COLO829 (cell line): ENCODE results near the gene SEPTIN5.
A peak's percentile ranks its signal among the peaks of the same experiment; 100 is the strongest.
"Not testable (repeated sequence)": the region's sequence is repeated elsewhere in the genome, so short reads cannot be mapped to it uniquely, and the experiment has no call there.

Source experiments
- DNase-seq: peaks from one replicate; pipeline ENCODE4 v3.0.0; 2012; ENCODE audit warnings: low spot score

The SEPTIN5 gene

DNA sequence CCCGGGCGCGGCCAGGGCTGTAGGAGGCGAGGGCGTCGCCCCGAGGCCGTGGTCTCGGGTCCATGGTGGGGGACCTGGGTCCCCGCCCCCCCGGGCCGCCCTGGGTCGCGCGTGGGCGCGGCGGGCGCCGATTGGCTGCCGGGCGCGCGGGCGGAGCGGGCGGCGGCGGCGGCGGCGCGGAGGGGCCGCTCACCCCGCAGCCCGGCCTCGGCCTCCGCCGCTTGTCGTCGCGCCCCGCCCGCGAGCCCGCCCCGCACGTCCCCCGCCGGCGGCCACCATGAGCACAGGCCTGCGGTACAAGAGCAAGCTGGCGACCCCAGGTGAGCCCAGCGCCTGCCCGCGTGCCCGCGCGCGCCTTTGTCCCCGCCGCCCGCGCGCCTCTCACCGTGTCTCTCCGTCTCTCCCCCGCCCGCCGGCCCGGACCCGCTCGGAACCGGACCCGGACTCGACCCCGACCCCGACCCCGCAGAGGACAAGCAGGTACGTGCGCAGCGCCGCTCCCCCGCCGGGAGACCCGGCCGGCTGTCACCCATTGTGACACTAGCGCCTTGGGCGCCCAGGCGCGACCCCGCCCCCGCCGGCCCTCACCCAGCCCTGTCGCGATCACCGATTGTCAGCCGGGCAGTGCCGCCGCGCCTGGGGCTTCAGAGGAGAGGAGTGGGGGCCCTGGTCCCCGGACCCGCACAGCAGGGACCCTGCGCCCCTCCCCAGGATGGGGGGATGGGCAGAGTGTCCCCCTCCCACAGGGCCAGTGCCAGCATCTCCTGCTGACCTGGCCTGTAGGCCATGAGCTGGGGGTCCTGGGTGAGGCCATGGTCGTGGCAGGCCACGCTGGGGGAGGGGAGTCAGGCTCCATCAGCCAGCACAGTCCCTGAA lies at the start of gene SEPTIN5:
TSS of gene SEPTIN5 (plus strand) at position 192 of the 876 bp plus-strand sequence. CDS start at position 278, 86 bp downstream.
- no peak for DNase-seq

- no peak for DNase-seq
Measured at GRCh38 chr22:19664951-19665783, 49.1 kb upstream of the SEPTIN5 start.

- DNase-seq: no peak
Measured at GRCh38 chr22:19665784-19666672, 48.3 kb upstream of the SEPTIN5 start.

DNA sequence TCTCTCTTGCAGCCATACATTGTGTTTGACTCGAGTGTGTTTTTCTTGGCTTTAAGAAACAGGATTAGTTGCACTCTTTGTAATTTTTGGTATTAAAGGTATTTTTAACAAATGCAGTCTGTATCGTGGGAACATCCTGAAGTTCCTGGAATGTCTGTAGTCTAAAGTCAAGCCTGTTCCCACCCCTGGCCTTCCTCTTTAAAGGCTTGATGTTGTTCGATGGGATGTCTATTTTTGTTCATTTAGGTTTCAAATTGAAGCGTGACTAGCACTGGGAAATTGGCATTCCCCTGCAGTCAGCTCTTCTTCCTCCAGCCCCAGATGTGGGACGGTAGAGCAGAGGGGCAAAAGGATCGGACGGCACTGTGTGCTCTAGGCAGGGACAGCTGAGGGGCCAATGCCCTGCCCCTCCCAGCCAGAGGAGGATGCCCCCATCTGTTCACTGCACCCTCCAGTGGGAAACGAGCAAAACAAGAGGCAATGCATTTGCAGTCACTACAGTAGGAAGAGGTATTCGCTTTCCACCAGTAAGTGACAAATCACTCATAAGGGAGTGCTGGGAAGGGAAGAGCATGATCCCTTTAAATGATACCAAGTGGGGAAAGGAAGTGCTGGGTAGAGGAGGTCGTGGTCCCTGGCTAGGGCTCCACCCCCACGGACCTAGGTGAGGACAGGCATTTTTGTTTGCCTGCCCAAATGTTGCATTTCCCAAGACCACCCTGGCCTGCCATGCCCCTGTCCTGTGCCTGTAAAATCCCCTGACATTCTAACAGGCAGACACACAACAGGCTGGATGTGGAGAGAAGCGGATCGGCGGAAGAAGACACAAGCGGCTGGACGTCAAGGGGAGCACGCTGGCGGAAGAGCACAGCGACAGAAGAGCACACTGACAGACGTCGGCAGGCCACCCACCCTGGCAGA lies 47.4 kb upstream of the SEPTIN5 start:
- DNase-seq: no peak

DNA sequence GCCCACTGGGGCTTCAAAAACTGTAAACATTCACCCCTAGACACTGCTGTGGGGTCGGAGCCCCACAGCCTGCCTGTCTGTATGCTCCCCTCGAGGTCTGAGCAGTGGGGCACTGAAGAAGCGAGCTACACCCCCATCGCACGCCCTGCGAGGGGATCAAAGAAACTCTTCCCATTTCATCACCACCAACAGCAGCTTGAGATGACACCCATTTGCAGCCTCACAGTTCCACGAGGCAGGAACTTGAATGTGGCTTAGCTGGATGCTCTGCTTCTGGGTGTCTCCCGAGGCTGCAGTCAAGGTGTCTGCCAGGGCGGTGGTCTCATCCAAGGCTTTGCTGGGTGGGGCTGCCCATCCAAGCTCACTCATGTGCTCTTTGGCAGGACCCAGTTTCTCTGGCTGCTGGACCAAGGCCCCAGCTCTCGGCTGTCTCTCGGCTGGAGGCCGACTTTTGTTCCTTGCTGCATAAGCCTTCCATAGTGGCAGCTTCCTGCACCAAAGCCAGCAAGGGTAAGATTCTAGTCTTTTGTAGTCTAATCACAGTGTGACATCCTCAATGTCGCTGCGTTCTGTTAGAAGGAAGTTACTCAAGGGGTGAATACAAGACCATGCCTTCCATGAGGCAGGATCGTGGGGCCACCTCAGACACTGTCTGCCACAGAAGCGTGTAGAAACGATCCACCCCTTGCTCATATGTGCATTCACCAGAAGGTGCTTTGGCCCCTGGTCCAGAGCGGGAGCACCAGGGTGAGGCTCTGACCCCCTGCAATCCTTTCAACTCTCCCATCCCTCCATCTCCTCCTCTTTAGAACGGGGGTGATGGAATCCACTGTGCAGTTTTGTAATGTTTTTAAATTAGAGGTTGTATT lies 46.2 kb upstream of the SEPTIN5 start:
- DNase-seq: no peak

- no peak for DNase-seq
Measured at GRCh38 chr22:19668748-19669147, 45.6 kb upstream of the SEPTIN5 start.

GRCh38 chr22:19669570-19669969 lies 44.7 kb upstream of the SEPTIN5 start:
- DNase-seq: no peak

- no peak for DNase-seq
Measured at GRCh38 chr22:19671316-19671715, 43.0 kb upstream of the SEPTIN5 start.

GRCh38 chr22:19672054-19672776 lies 42.1 kb upstream of the SEPTIN5 start:
- DNase-seq: no peak

- DNase-seq: no peak
Measured at GRCh38 chr22:19673660-19674059, 40.6 kb upstream of the SEPTIN5 start.

DNA sequence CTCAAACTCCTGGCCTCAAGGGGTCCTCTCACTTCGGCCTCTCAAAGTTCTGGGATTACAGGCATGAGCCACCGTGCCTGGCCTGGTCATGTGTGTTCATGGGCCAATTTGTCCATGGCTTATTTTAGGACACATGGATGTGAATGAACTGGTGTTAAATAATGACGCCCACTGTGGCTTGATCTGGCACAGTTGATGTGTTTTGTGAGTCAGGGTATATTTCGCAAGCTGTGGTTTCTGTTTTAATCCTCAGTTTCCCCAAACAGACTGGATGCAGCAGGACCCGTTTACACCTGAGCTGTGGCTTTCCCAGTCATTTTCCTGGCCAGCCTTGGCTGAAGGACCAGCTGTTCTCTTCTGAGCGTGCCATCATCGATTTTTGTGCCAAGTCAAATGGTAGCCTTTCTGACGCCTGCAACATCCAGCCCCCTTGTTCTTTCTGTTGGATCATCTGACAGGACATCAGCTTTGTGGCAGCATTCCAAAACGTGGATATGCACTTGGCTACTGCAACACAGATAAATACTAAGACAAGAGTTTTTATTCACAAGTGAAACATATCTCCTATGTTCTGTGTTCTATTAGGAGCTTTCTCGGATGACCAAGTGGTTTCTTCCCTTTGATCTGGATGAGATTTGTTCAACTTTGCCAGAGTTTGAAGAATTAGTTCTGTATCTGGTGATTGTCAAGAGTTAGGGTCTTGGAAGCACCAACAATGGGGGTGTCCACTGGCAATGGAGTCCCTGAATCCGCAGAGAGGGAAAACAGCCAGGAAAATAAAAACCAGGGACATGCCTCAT lies 40.0 kb upstream of the SEPTIN5 start:
- DNase-seq: peak; percentile 71

DNA sequence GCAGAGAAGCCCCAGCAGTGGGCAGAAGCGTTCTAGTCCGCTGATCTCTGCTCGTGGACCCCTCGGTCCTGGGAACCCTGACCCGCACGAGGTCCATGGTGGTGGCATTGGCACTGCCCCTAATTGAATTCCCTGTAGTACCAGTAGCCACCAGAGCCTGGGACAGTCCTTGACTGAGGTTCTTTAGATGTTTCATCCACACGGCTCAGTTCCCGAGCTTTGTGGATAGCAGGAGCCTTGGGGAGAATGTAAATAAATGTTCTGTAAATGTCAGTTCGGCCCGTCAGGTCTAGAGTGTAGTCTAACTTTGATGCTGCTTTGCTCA lies 39.4 kb upstream of the SEPTIN5 start:
- DNase-seq: no peak

- DNase-seq: no peak
Measured at GRCh38 chr22:19675428-19675827, 38.9 kb upstream of the SEPTIN5 start.

- DNase-seq: not testable (repeated sequence)
Measured at GRCh38 chr22:19676437-19676836, 37.9 kb upstream of the SEPTIN5 start.

GRCh38 chr22:19678949-19679521 lies 35.3 kb upstream of the SEPTIN5 start:
- no peak for DNase-seq

GRCh38 chr22:19679522-19680101 lies 34.7 kb upstream of the SEPTIN5 start:
- no peak for DNase-seq

GRCh38 chr22:19680287-19680881 lies 33.9 kb upstream of the SEPTIN5 start:
- no peak for DNase-seq
